ENCODE results near the gene EOGT. TPM values are rescaled to one million over a fixed set of nuclear protein-coding genes. Genes with fewer than 3 reads are reported as not detected.

EOGT gene
- total and polyA plus RNA-seq, 2 donors: 10.0 to 43.3 TPM

Other genes starting within 250 kb of the EOGT start
- 0.05 TPM for gene TAFA4, start 81.1 kb downstream of the EOGT start, total RNA-seq
- 0.09 TPM for gene TAFA4, start 81.1 kb downstream of the EOGT start, polyA plus RNA-seq
- 21.2 TPM for gene TMF1, start 38.6 kb upstream of the EOGT start, total RNA-seq
- gene TMF1, start 38.6 kb upstream of the EOGT start, polyA plus RNA-seq: 13.6 TPM
- 67.0 TPM for gene UBA3, start 66.7 kb upstream of the EOGT start, total RNA-seq
- 89.3 TPM for gene UBA3, start 66.7 kb upstream of the EOGT start, polyA plus RNA-seq
- 108 TPM for gene ARL6IP5, start 71.3 kb upstream of the EOGT start, total RNA-seq
- 130 TPM for gene ARL6IP5, start 71.3 kb upstream of the EOGT start, polyA plus RNA-seq
- 0.14 TPM for gene LMOD3, start 108.9 kb upstream of the EOGT start, total RNA-seq
- 0.11 TPM for gene LMOD3, start 108.9 kb upstream of the EOGT start, polyA plus RNA-seq

Measured in thymus (tissue), 2 donors.